HG03354 (cell line): ENCODE measurements around the gene FOXI1.
"Not testable (repeated sequence)": the region's sequence is repeated elsewhere in the genome, so short reads cannot be mapped to it uniquely, and the experiment has no call there.

Experiments
- ATAC-seq: cut with Tn5 transposase; IDR thresholded peaks from one replicate; pipeline ENCODE4 v1.9.1; 2021; ENCODE audit warnings: mild to moderate bottlenecking; ENCODE audit not compliant: unreplicated experiment, poor library complexity, severe bottlenecking

FOXI1 gene

GRCh38 chr5:170117736-170118135, 12.0 kb downstream of the FOXI1 start:
- no peak for ATAC-seq

- ATAC-seq: no peak
These were observed 14.9 kb downstream of the FOXI1 start for GRCh38 chr5:170120576-170120975.

- ATAC-seq: no peak
These were observed 15.6 kb downstream of the FOXI1 start for GRCh38 chr5:170121321-170121720.

- no peak for ATAC-seq
These were observed 20.4 kb downstream of the FOXI1 start for GRCh38 chr5:170126061-170126460.

- no peak for ATAC-seq
These were observed 20.9 kb downstream of the FOXI1 start for GRCh38 chr5:170126626-170127025.

- ATAC-seq: no peak
These were observed 25.5 kb downstream of the FOXI1 start for GRCh38 chr5:170131235-170131634.

GRCh38 chr5:170132269-170132975, 26.7 kb downstream of the FOXI1 start:
- ATAC-seq: no peak

- no peak for ATAC-seq
These were observed 27.3 kb downstream of the FOXI1 start for GRCh38 chr5:170132976-170133448.

- ATAC-seq: no peak
These were observed 30.2 kb downstream of the FOXI1 start for GRCh38 chr5:170135796-170136490.

GRCh38 chr5:170136506-170136905, 30.8 kb downstream of the FOXI1 start:
- ATAC-seq: no peak

- ATAC-seq: no peak
These were observed 32.1 kb downstream of the FOXI1 start for GRCh38 chr5:170137694-170138214.

GRCh38 chr5:170138273-170138672, 32.6 kb downstream of the FOXI1 start:
- ATAC-seq: no peak

- no peak for ATAC-seq
These were observed 34.2 kb downstream of the FOXI1 start for GRCh38 chr5:170139786-170140335.

GRCh38 chr5:170141196-170141595, 35.5 kb downstream of the FOXI1 start:
- not testable (repeated sequence) for ATAC-seq

GRCh38 chr5:170141636-170142035, 35.9 kb downstream of the FOXI1 start:
- ATAC-seq: no peak

- ATAC-seq: no peak
These were observed 36.5 kb downstream of the FOXI1 start for GRCh38 chr5:170142196-170142595.

- no peak for ATAC-seq
These were observed 37.4 kb downstream of the FOXI1 start for GRCh38 chr5:170143091-170143490.

GRCh38 chr5:170143710-170144109, 38.0 kb downstream of the FOXI1 start:
- ATAC-seq: no peak

- ATAC-seq: no peak
These were observed 38.8 kb downstream of the FOXI1 start for GRCh38 chr5:170144286-170145023.

GRCh38 chr5:170145462-170145861, 39.8 kb downstream of the FOXI1 start:
- ATAC-seq: no peak
